Lung (tissue), 12 donors: ENCODE measurements around the gene TRA2B. TPM values are rescaled to one million over a fixed set of nuclear protein-coding genes. Genes with fewer than 3 reads are reported as not detected.
A peak's percentile ranks its signal among the peaks of the same experiment; 100 is the strongest.

Experiments used
- ATAC-seq: fragments of 200-7000 bp; cut with Tn5 transposase; one replicate; pipeline ENCODE4 v1.9.1; 2020; ENCODE audit warnings: moderate number of reproducible peaks; ENCODE audit not compliant: insufficient read depth, low FRiP score
- DNase-seq, 3 donors: peaks; one replicate each; pipeline ENCODE4 v3.0.0-alpha.2; 2013 to 2017
- H3K27ac ChIP-seq, 2 donors: one replicate each; pipeline ENCODE4 v1.5.1; 2013; ENCODE audit warnings: mild to moderate bottlenecking in 2 of 2, moderate library complexity in 2 of 2, control low read depth in 1 of 2, inconsistent platforms in 1 of 2, low read depth in 1 of 2, low read length in 1 of 2
- H3K27me3 ChIP-seq, 3 donors: one replicate each; pipeline ENCODE4 v1.5.1; 2013; ENCODE audit warnings: low read length in 2 of 3; ENCODE audit not compliant: control insufficient read depth in 3 of 3, insufficient read depth in 3 of 3
- H3K36me3 ChIP-seq, 4 donors: one replicate each; pipeline ENCODE4 v1.5.1; 2013; ENCODE audit warnings: low read length in 4 of 4, mild to moderate bottlenecking in 1 of 4, moderate library complexity in 1 of 4; ENCODE audit not compliant: control insufficient read depth in 4 of 4, insufficient read depth in 4 of 4
- H3K4me1 ChIP-seq, 5 donors: one replicate each; pipeline ENCODE4 v1.5.1; 2013; ENCODE audit warnings: low read length in 5 of 5, mild to moderate bottlenecking in 2 of 5, moderate library complexity in 1 of 5; ENCODE audit not compliant: control insufficient read depth in 5 of 5, insufficient read depth in 5 of 5
- H3K4me3 ChIP-seq: one replicate; pipeline ENCODE4 v1.5.1; 2013; ENCODE audit warnings: mild to moderate bottlenecking, control low read depth, moderate library complexity
- H3K9ac ChIP-seq, 2 donors: one replicate each; pipeline ENCODE4 v1.5.1; 2013; ENCODE audit warnings: low read length in 2 of 2, control low read depth in 1 of 2; ENCODE audit not compliant: insufficient read depth in 1 of 2
- H3K9me3 ChIP-seq, 4 donors: one replicate each; pipeline ENCODE4 v1.5.1; 2013; ENCODE audit warnings: low read length in 3 of 4, mild to moderate bottlenecking in 1 of 4, moderate library complexity in 1 of 4; ENCODE audit not compliant: control insufficient read depth in 4 of 4, insufficient read depth in 3 of 4
- CTCF ChIP-seq: IDR thresholded peaks from 2 replicates; pipeline ENCODE4 v1.5.1; 2012; ENCODE audit warnings: mild to moderate bottlenecking; ENCODE audit errors: control extremely low read depth, extremely low read depth
- WGBS, 2 donors: extraction: QIAGEN DNeasy Blood & Tissue Kit; methylation state at CpG; one replicate each; pipeline ENCODE4 v1.1.7; 2013; 5-methylcytosine and 5-hydroxymethylcytosine counted together
- polyA plus RNA-seq, 2 donors: library from polyadenylated mRNA; stranded (reverse); fragments of 200-250 nt; gene quantifications; one replicate each; pipeline ENCODE4 v1.2.1, GENCODE V29; 2013
- total RNA-seq, 2 donors: library from RNA; depleted of rRNA in 1 of 2; stranded (reverse); fragments of >200 nt in 1 of 2; gene quantifications; one replicate each; pipeline ENCODE4 v1.2.1, GENCODE V29; 2014 to 2021
- donor health status: control.
- donor health status: control.
- donor health status: Bipolar disorder and iron deficiency.
- donor health status: healthy.
- donor health status: DM: yes; HTN: yes; CAD: no.

TRA2B gene
- total and polyA plus RNA-seq, 4 donors: 61.2 to 263 (median 95.4) TPM

GRCh38 chr3:185959609-185960521 is 22.1 kb upstream of the TRA2B start:
- H3K27me3 ChIP-seq: peaks cover 0 to 2% (median 0%) of the 10 kb centered on the region in 3 donors
- DNase-seq (peak; percentile 28 to 83 (median 66)), ATAC-seq (peak; percentile 49)
- H3K4me3 ChIP-seq: no peak overlapping the region
- 18 to 30% methylated on average over 5 of the region's 5 CpGs for WGBS, 2 donors
- TF ChIP-seq CTCF: no peak
- peak overlapping the region in 1 of 2 donors; percentile 72 for H3K27ac ChIP-seq
- H3K4me1 ChIP-seq: no peaks in the 10 kb centered on the region
- no peaks in the 10 kb centered on the region for H3K36me3 ChIP-seq
- H3K9ac ChIP-seq: no peak overlapping the region
- no peaks in the 10 kb centered on the region for H3K9me3 ChIP-seq

GRCh38 chr3:185958626-185959025 is 20.8 kb upstream of the TRA2B start:
- no peak overlapping the region for H3K9ac ChIP-seq
- DNase-seq (no peak), ATAC-seq (no peak)
- H3K4me1 ChIP-seq: no peaks in the 10 kb centered on the region
- peak overlapping the region in 1 of 2 donors; percentile 11 for H3K27ac ChIP-seq
- WGBS, 2 donors: 83 to 85% methylated on average over 2 of the region's 2 CpGs
- H3K27me3 ChIP-seq: peaks cover 0 to 2% (median 0%) of the 10 kb centered on the region in 3 donors
- no peaks in the 10 kb centered on the region for H3K36me3 ChIP-seq
- H3K9me3 ChIP-seq: no peaks in the 10 kb centered on the region
- no peak for TF ChIP-seq CTCF
- H3K4me3 ChIP-seq: no peak overlapping the region

- no peak overlapping the region for H3K27ac ChIP-seq
- no peak for ATAC-seq
Measured at GRCh38 chr3:185956244-185956643, 18.4 kb upstream of the TRA2B start.

More at GRCh38 chr3:185956244-185956643, 18.4 kb upstream of the TRA2B start:
- no peak for DNase-seq
- Histone ChIP-seq H3K36me3 (no peaks in the 10 kb centered on the region), H3K9ac (no peak overlapping the region), H3K4me1 (no peaks in the 10 kb centered on the region), H3K27me3 (no peaks in the 10 kb centered on the region), H3K9me3 (peaks cover 0 to 4% (median 1%) of the 10 kb centered on the region in 4 donors), H3K4me3 (no peak overlapping the region)
- no peak for TF ChIP-seq CTCF
- 87% methylated on average over 3 of the region's 3 CpGs for WGBS, 2 donors
